HepG2 (cell line): ENCODE results near the gene TIMM17B. TPM values are rescaled to one million over a fixed set of nuclear protein-coding genes. Genes with fewer than 3 reads are reported as not detected.

ENCODE experiments used
- ATF5 ChIP-seq: sonication (generic); formaldehyde crosslinking; IDR thresholded peaks from 2 replicates; pipeline ENCODE4 v1.4.0; 2020; ENCODE audit warnings: mild to moderate bottlenecking, low read depth, missing genetic modification reagents
- ELF4 ChIP-seq: sonication (generic); formaldehyde crosslinking; IDR thresholded peaks from 2 replicates; pipeline ENCODE4 v1.5.0; 2020; ENCODE audit warnings: missing genetic modification reagents, mild to moderate bottlenecking, moderate library complexity, borderline replicate concordance
- GABPA ChIP-seq, 2 experiments: IDR thresholded peaks; 2 replicates each; pipeline ENCODE4 v1.6.1; 2011 to 2016; ENCODE audit warnings: low read depth in 2 of 2, low read length in 1 of 2, missing biosample characterization in 1 of 2, missing genetic modification characterization in 1 of 2
- MYPOP ChIP-seq: sonication (generic); formaldehyde crosslinking; IDR thresholded peaks from 2 replicates; pipeline ENCODE4 v1.8.1; 2023; ENCODE audit warnings: mild to moderate bottlenecking, moderate library complexity, missing genetic modification reagents
- NFAT5 ChIP-seq: sonication (generic); formaldehyde crosslinking; IDR thresholded peaks from 2 replicates; pipeline ENCODE4 v1.4.0; 2020; ENCODE audit warnings: missing genetic modification reagents
- NFATC3 ChIP-seq: sonication (generic); formaldehyde crosslinking; IDR thresholded peaks from 2 replicates; pipeline ENCODE4 v1.5.1; 2020; ENCODE audit warnings: mild to moderate bottlenecking, missing genetic modification reagents
- POGZ ChIP-seq: sonication (generic); formaldehyde crosslinking; IDR thresholded peaks from 2 replicates; pipeline ENCODE4 v1.4.0; 2020; ENCODE audit warnings: mild to moderate bottlenecking, missing genetic modification reagents
- SETDB1 ChIP-seq: sonication (generic); formaldehyde crosslinking; IDR thresholded peaks from 2 replicates; pipeline ENCODE4 v1.5.1; 2020; ENCODE audit warnings: missing genetic modification reagents, mild to moderate bottlenecking, borderline replicate concordance
- SMARCE1 ChIP-seq: fragments of 450-650 bp; IDR thresholded peaks from 2 replicates; pipeline ENCODE4 v1.6.1; 2017; ENCODE audit warnings: borderline replicate concordance
- SOX5 ChIP-seq: IDR thresholded peaks from 2 replicates; pipeline ENCODE4 v1.6.1; 2016; ENCODE audit warnings: borderline replicate concordance
- ZC3H4 ChIP-seq: sonication (generic); formaldehyde crosslinking; IDR thresholded peaks from 2 replicates; pipeline ENCODE4 v1.4.0; 2020; ENCODE audit warnings: missing genetic modification reagents, borderline replicate concordance
- ZFY ChIP-seq: sonication (generic); formaldehyde crosslinking; IDR thresholded peaks from 2 replicates; pipeline ENCODE4 v1.4.0; 2020; ENCODE audit warnings: missing genetic modification reagents
- ZMYM3 ChIP-seq: sonication (generic); formaldehyde crosslinking; IDR thresholded peaks from 2 replicates; pipeline ENCODE4 v1.5.1; 2020; ENCODE audit warnings: mild to moderate bottlenecking, missing genetic modification reagents
- ZNF597 ChIP-seq: sonication (generic); formaldehyde crosslinking; IDR thresholded peaks from 2 replicates; pipeline ENCODE4 v1.5.0; 2020; ENCODE audit warnings: missing genetic modification reagents
- ZNF781 ChIP-seq: sonication (generic); formaldehyde crosslinking; IDR thresholded peaks from 2 replicates; pipeline ENCODE4 v1.5.1; 2020; ENCODE audit warnings: borderline replicate concordance, mild to moderate bottlenecking, missing genetic modification reagents; ENCODE audit errors: not compliant biosample characterization
- ZNF800 ChIP-seq: sonication (generic); formaldehyde crosslinking; IDR thresholded peaks from 2 replicates; pipeline ENCODE4 v1.4.0; 2020; ENCODE audit warnings: missing genetic modification reagents
- polyA plus RNA-seq, 8 experiments: library from polyadenylated mRNA; depleted of rRNA in 3 of 8; stranded (reverse) in 7 of 8; unstranded in 1 of 8; fragments of >200 nt; fragmentation: Illumina TruSeq in 4 of 8; extraction: Trizol in 4 of 8; gene quantifications; 2 replicates each; pipeline versions ENCODE4 v1.2.1 to v1.2.3, GENCODE V29; 2011 to 2016; ENCODE audit warnings: low read depth in 4 of 8, missing spikeins in 1 of 8, mixed read lengths in 1 of 8; ENCODE audit not compliant: insufficient read depth in 1 of 8
- total RNA-seq, 5 experiments: library from RNA; depleted of rRNA; stranded (reverse); fragments of >200 nt; fragmentation: Illumina TruSeq; extraction: Trizol; gene quantifications; 2 replicates each; pipeline ENCODE4 v1.2.3, GENCODE V29; 2016; ENCODE audit warnings: low read depth in 1 of 5
- TF ChIP-seq, protein P1 (sequence below): sonication (generic); formaldehyde crosslinking; IDR thresholded peaks from 2 replicates; pipeline ENCODE4 v1.4.0; 2020; ENCODE audit warnings: mild to moderate bottlenecking, missing genetic modification reagents

The TIMM17B gene
- total and polyA plus RNA-seq, 2 of the 13 experiments (the other 11 are each of a cell fraction or from before 2014, with no cell fraction given): 56.0 to 72.5 TPM

DNA sequence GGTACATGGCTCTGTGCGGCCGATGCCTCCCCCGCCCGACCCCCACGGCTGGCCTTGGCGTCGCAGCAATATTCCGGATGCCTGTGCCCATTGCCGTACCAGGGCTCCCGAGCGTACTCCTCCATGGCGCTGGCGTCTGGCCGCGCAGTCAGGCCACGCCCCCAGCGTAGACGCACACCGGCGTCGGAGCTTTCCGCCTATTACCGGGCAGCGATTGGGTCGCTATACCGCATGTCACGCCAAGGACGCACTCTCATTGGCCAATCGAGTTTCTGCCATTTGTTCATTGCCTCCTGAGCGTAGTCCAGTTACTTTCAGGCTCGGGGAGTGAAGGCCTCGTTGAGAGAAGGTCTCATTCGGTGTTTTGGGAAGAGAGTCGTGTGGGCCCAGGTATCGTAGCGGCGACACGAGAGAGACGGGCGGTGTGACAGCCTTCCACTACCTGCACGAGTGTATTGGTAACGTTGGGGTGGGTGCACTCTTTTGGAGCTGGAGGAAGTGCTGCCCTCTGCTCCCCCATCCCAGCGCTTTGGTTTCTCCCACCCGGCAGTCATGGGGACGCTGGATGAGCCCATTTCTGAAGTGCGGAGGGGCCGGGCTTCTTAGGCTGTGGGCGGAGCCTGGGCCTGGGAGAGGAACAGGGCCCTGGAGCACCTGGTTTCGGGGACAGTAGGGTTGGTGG is at the start of gene TIMM17B, which contains the start of gene PQBP1 (continued):
- TF ChIP-seq, protein P1, sequence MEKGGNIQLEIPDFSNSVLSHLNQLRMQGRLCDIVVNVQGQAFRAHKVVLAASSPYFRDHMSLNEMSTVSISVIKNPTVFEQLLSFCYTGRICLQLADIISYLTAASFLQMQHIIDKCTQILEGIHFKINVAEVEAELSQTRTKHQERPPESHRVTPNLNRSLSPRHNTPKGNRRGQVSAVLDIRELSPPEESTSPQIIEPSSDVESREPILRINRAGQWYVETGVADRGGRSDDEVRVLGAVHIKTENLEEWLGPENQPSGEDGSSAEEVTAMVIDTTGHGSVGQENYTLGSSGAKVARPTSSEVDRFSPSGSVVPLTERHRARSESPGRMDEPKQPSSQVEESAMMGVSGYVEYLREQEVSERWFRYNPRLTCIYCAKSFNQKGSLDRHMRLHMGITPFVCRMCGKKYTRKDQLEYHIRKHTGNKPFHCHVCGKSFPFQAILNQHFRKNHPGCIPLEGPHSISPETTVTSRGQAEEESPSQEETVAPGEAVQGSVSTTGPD: no peak
- TF ChIP-seq NFAT5 (CRISPR knock-in tag) (no peak), ZNF597 (CRISPR knock-in tag) (no peak), ZMYM3 (CRISPR knock-in tag) (no peak), ZFY (CRISPR knock-in tag) (peak; percentile 81), NFATC3 (CRISPR knock-in tag) (no peak), MYPOP (no peak), ELF4 (CRISPR knock-in tag) (no peak), SMARCE1 (no peak), SETDB1 (no peak), POGZ (peak; percentile 48; the same call in 1 of the 2 replicates), ZC3H4 (CRISPR knock-in tag) (no peak), ATF5 (CRISPR knock-in tag) (no peak), ZNF800 (CRISPR knock-in tag) (no peak), GABPA (IDR thresholded peaks at IDR 0.05; ENCODE audit: low read depth, low read length) (no peak), GABPA (CRISPR knock-in tag; IDR thresholded peaks at IDR 0.05; ENCODE audit: low read depth) (no peak), ZNF781 (CRISPR knock-in tag) (no peak), SOX5 (CRISPR knock-in tag) (no peak)
